ENCODE measurements around the gene DLX1.

- TF ChIP-seq EZH2phosphoT487 (IDR thresholded peaks at IDR 0.05; ENCODE audit: borderline replicate concordance, low read length) (no peak), CTCF (IDR thresholded peaks at IDR 0.05; ENCODE audit: low read depth, low read length, poor library complexity, severe bottlenecking) (no peak)
Observed at GRCh38 chr2:172046080-172046678, 39.1 kb upstream of the DLX1 start.

All from DOHH2 (cell line).